NCI-H187 treated with DMSO at 0.1 percent for 48 hours (cell line): Measurements from ENCODE around the gene MYO1B.

ENCODE experiments used
- DNase-seq: peaks from one replicate; lab custom pipeline; 2025; lab: John Stamatoyannopoulos, UW

MYO1B gene

GRCh38 chr2:191462370-191462769 is 217.2 kb downstream of the MYO1B start:
- no peak for DNase-seq

DNA sequence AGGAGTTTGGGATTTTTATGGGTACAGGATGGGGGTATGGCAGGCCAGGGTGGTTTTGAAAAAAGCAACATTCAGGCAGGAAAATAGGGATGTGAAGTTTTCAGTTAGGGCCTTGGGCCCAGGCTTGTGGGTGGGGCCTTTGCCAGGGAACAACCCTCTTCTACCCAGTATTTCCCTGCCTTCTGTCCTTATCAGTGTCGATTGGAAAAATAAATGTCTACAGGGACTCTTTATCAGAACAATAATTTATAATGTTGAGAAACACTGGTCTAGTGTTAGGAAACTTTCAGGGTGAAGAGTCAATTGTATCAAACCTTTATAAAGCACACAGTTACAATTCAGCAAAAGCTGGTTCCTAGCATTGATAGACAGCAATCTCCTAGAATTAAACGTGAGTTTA is 218.6 kb downstream of the MYO1B start:
- no peak for DNase-seq

GRCh38 chr2:191465766-191466420 is 220.7 kb downstream of the MYO1B start:
- DNase-seq, result no peak

- DNase-seq, result no peak
These were observed 221.9 kb downstream of the MYO1B start for GRCh38 chr2:191467113-191467512.

GRCh38 chr2:191470306-191470705 is 225.1 kb downstream of the MYO1B start:
- DNase-seq, result no peak

GRCh38 chr2:191474464-191474863 is 229.3 kb downstream of the MYO1B start:
- no peak for DNase-seq
